ENCODE measurements around the gene PARM1.

PARM1 gene

GRCh38 chr4:74942918-74943253 is 10.0 kb downstream of the PARM1 start:
- no peak for DNase-seq (ENCODE audit: low spot score)

GRCh38 chr4:74944354-74944793 is 11.5 kb downstream of the PARM1 start:
- DNase-seq (ENCODE audit: low spot score), result no peak

GRCh38 chr4:74946196-74946595 is 13.3 kb downstream of the PARM1 start:
- DNase-seq (ENCODE audit: low spot score), result no peak

DNA sequence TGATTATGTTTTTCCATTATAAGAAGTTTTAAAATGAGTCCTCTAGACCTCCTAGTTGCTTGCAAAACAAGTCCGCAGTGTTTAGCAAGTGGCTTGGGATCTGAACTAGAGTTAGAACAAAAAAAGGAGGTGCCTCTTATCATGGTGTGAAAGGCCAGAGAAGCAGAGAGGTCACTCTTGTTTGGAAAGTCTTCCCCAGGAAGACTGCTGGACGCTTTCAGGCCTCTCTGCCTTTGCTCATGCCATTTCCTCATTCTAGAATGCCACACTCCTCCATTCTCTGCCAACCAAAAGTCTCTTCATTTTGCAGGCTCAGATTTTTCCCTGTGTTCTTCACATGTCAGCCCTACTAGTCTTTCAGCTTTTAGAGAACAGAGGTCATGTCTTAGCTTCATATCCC is 14.9 kb downstream of the PARM1 start:
- no peak for DNase-seq (ENCODE audit: low spot score)

GRCh38 chr4:74948236-74948635 is 15.3 kb downstream of the PARM1 start:
- no peak for DNase-seq (ENCODE audit: low spot score)

DNA sequence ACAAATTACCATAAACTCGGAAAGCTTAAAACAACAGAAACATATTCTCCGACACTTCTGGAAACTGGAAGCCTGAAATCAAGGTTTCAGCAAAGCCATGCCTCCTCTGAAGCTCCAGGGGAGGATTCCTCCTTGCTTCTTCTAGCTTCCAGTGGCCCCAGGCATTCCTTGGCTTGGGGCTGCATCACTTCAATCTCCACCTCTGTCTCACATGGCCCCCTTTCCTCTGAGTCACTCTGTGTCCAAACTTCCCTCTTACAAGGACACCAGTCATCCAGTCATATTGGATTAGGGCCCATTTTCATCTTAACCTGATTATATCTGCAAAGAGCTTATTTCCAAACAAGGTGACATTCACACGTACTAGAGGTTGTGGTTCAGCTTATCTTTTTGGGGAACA is 17.3 kb downstream of the PARM1 start:
- no peak for DNase-seq (ENCODE audit: low spot score)

DNA sequence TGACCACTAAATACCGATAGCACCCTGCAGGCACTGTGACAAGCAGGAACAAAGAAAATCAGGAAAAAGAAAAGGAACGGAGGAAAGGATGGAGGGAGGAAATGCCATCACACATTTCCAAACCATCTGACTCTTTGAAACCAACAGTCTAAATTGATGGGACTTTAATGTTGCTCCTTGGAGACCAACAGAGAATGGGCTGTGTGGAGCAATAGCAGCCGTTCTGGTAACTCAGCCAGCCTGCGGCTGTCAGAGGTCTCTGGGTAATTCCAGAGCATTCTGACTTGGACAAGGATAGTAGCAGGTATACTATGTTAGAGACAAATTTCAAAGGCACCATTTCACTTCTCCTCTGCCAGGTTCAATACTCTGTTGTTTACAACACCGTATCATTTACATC is 18.0 kb downstream of the PARM1 start:
- DNase-seq (ENCODE audit: low spot score), result no peak

- DNase-seq (ENCODE audit: low spot score), result no peak
Observed at GRCh38 chr4:74953647-74954046, 20.7 kb downstream of the PARM1 start.

DNA sequence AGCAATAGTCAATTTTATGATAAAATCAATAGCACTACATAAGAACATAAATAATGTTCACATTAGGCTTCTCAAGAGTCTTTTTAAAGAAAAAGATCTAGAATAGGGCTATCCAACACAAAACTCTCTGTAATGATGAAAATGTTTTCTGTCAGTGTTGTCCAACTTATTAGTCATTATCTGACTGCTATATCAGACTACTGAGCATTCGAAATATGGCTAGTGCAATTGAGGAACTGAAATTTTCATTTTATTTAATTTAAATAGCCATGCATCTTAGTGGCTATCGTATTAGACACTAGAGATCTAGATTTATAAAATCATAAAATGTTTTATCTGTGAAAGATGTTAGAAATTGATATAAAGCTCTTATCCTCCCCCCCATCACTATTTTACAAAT is 26.0 kb downstream of the PARM1 start:
- DNase-seq (ENCODE audit: low spot score), result no peak

DNA sequence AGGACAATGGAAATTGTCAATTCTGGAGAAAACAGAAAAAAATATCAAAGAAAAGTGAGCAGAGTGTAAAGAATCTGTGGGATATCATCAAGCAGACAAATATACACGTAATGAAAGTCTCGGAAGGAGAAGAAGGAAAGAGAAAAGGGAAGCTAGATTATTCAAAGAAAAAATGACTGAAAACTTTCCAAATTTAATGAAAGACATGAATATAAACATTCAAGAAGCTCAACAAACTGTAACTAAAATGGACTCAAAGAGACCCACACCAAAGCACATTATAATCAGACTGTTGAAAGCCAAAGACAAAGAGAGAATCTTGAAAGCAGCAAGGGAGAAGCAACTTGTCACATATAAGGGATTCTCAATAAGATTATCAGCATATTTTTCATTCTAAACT is 28.3 kb downstream of the PARM1 start:
- no peak for DNase-seq (ENCODE audit: low spot score)

GRCh38 chr4:74962584-74962983 is 29.7 kb downstream of the PARM1 start:
- DNase-seq (ENCODE audit: low spot score), result no peak

DNA sequence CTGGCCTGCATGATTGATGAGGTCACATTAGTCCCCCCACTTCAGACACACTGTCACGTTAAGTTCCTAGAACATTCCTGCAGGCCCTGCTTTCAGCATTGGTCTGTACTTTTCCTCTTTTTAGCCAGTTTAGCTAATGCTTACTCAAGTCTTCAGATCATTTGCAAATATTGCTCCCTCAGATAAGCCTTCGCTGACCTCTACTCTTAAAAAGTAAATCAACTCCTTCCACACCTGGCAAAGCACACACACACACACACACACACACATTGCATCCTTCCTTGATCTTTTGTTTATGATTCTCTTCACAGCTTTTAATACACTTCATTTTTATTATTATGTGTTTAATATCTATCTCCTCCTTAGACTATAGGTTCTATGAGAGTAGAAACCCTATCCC is 31.4 kb downstream of the PARM1 start:
- DNase-seq (ENCODE audit: low spot score), result no peak

- DNase-seq (ENCODE audit: low spot score), result no peak
Observed at GRCh38 chr4:74967324-74967723, 34.4 kb downstream of the PARM1 start.

DNA sequence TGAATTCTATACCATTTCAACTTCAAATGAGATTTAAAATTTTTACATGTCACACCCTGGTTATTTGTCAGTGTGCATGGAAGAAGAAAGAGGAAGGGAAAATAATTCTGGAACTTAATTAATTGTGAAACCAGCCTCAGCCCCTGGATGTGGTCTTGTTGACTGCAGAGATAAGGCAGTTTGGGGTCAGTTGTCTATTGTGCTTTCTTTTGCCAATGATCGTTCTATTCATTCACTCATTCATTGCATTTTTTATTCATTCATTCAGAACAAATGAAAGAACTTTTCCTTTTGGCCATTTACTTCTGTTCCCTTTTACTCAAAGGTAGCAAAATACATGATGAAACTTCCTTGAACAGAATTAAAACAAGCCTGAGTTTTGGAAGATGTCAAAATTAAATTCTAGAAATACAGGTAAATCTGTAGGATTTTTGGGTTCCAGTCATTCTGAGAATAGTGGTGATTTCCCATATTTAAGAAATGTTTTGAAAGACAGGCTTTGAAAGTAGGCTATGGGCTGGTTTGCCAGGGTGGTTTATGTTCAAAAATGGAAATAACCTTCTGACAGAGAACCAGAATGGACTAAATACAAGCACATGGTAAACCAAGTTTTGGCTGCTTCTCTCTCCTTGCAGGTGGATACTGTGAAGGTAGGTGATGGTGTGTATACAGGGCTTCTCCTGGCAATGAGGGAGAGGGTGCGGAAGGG is 35.7 kb downstream of the PARM1 start:
- no peak for DNase-seq (ENCODE audit: low spot score)

GRCh38 chr4:74969507-74970474 is 36.9 kb downstream of the PARM1 start:
- DNase-seq (ENCODE audit: low spot score), result no peak

DNA sequence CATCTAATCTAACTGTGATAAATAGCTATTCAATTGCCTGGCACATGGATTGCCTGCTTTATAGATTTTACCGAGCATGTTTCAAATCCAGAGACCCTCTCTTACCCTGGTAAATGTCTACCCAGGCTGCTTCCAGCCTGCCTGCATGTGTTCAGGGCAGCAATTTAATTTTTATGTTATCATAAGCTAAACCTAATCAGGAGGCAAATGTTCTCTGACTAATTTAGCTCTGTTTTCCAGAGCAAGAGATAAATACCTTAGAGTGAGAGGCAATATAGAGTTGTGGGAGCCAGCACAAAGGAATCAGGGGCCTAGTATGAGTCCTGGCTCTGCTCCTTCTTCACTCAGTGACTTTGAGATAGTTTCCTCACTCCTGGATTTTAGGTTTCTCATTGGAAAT is 37.7 kb downstream of the PARM1 start:
- no peak for DNase-seq (ENCODE audit: low spot score)

DNA sequence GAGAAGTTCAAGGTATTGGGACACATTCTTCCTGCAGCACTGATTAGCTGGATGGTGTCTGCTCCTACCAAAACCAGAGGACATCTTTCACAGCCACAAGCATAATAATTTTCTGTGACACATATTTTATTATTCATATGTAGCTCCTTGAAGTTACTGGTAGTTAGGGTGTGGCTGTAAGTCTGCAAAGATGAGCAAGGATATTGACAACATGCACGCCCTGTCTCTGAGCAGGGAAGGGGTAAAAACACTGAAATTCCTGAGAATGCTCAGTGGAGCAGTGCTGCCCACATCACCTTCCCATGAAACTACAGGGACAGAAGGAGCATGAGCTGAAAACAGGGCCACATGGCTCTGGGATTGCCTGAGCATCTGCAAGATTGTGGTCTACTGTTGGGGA is 38.9 kb downstream of the PARM1 start:
- DNase-seq (ENCODE audit: low spot score), result no peak

GRCh38 chr4:74975082-74975481 is 42.2 kb downstream of the PARM1 start:
- no peak for DNase-seq (ENCODE audit: low spot score)

- DNase-seq (ENCODE audit: low spot score), result no peak
Observed at GRCh38 chr4:74975848-74976824, 43.2 kb downstream of the PARM1 start.

- DNase-seq (ENCODE audit: low spot score), result no peak
Observed at GRCh38 chr4:74982546-74983252, 49.8 kb downstream of the PARM1 start.

DNA sequence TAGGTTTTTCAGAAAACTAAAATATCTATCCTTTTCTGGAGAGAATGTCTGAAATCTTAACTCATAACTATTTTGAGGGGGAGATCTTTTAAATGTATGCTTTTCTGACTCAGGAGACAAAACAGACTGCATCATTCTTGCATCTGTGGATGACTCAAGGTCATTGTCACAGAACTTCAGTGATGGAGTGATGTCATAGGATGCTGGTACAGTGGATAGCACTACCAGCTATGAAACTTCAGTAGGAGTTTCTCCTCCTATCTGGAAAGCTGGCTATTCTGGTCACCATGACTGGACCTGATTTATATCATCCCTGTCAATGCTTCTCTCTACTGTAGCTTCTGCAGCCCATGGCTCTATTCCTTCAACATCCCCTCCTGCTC is 50.3 kb downstream of the PARM1 start:
- no peak for DNase-seq (ENCODE audit: low spot score)

Data from LoVo (cell line).